Measurements from ENCODE around the gene ZDHHC6. TPM values are rescaled to one million over a fixed set of nuclear protein-coding genes. Genes with fewer than 3 reads are reported as not detected.
"Not testable (repeated sequence)": the region's sequence is repeated elsewhere in the genome, so short reads cannot be mapped to it uniquely, and the experiment has no call there.

The ZDHHC6 gene
- total RNA-seq: 20.5 and 22.7 TPM in 2 replicates

- DNase-seq (ENCODE audit: low read depth in 2 of 2): peak; percentile 82 to 86
These were observed at the start of gene ZDHHC6, which contains the start of gene VTI1A for GRCh38 chr10:112446855-112447619. TSS of gene ZDHHC6 (minus strand) at chr10:112446914. CDS start at chr10:112445436, 1,478 bp downstream. TSS of gene VTI1A (plus strand) at chr10:112447215. CDS start at chr10:112447374, 159 bp downstream.

GRCh38 chr10:112492736-112493135 lies 46.0 kb upstream of the ZDHHC6 start:
- DNase-seq (ENCODE audit: low read depth in 2 of 2): no peak

- no peak for DNase-seq (ENCODE audit: low read depth in 2 of 2)
These were observed 44.4 kb upstream of the ZDHHC6 start for GRCh38 chr10:112491144-112491543.

GRCh38 chr10:112490545-112490944 lies 43.8 kb upstream of the ZDHHC6 start:
- DNase-seq (ENCODE audit: low read depth in 2 of 2): peak in 1 of 2 donors; percentile 8

- no peak for DNase-seq (ENCODE audit: low read depth in 2 of 2)
These were observed 41.2 kb upstream of the ZDHHC6 start for GRCh38 chr10:112487964-112488363.

GRCh38 chr10:112484399-112484798 lies 37.7 kb upstream of the ZDHHC6 start:
- no peak for DNase-seq (ENCODE audit: low read depth in 2 of 2)

GRCh38 chr10:112481602-112482001 lies 34.9 kb upstream of the ZDHHC6 start:
- DNase-seq (ENCODE audit: low read depth in 2 of 2): no peak

- DNase-seq (ENCODE audit: low read depth in 2 of 2): peak; percentile 17 to 29
These were observed 29.0 kb upstream of the ZDHHC6 start for GRCh38 chr10:112475575-112476218.

GRCh38 chr10:112471878-112472487 lies 25.3 kb upstream of the ZDHHC6 start:
- peak; percentile 55 to 65 for DNase-seq (ENCODE audit: low read depth in 2 of 2)

- peak in 1 of 2 donors; percentile 9 for DNase-seq (ENCODE audit: low read depth in 2 of 2)
These were observed 20.9 kb upstream of the ZDHHC6 start for GRCh38 chr10:112467541-112468075.

- no peak for DNase-seq (ENCODE audit: low read depth in 2 of 2)
These were observed 20.1 kb upstream of the ZDHHC6 start for GRCh38 chr10:112466802-112467201.

GRCh38 chr10:112465299-112465883 lies 18.7 kb upstream of the ZDHHC6 start:
- DNase-seq (ENCODE audit: low read depth in 2 of 2): no peak

- DNase-seq (ENCODE audit: low read depth in 2 of 2): not testable (repeated sequence)
These were observed 17.4 kb upstream of the ZDHHC6 start for GRCh38 chr10:112464074-112464473.

GRCh38 chr10:112461029-112461887 lies 14.5 kb upstream of the ZDHHC6 start:
- peak in 1 of 2 donors; percentile 37 for DNase-seq (ENCODE audit: low read depth in 2 of 2)

- DNase-seq (ENCODE audit: low read depth in 2 of 2): no peak
These were observed 13.7 kb upstream of the ZDHHC6 start for GRCh38 chr10:112460366-112460765.

- no peak for DNase-seq (ENCODE audit: low read depth in 2 of 2)
These were observed 9.8 kb upstream of the ZDHHC6 start for GRCh38 chr10:112456533-112456932.

GRCh38 chr10:112454910-112455779 lies 8.4 kb upstream of the ZDHHC6 start:
- no peak for DNase-seq (ENCODE audit: low read depth in 2 of 2)

GRCh38 chr10:112448888-112449287 lies 2.2 kb upstream of the ZDHHC6 start:
- DNase-seq (ENCODE audit: low read depth in 2 of 2): no peak

GRCh38 chr10:112447620-112447928 lies 860 bp upstream of the ZDHHC6 start:
- DNase-seq (ENCODE audit: low read depth in 2 of 2): no peak
